Retinal pigment epithelial cell (primary cell): Measurements from ENCODE around the gene OSBP.
A peak's percentile ranks its signal among the peaks of the same experiment; 100 is the strongest.
"Not testable (repeated sequence)": the region's sequence is repeated elsewhere in the genome, so short reads cannot be mapped to it uniquely, and the experiment has no call there.

Experiments
- DNase-seq: peaks from one replicate; pipeline ENCODE4 v3.0.0-alpha.2; 2010; ENCODE audit warnings: low read depth
- H3K4me3 ChIP-seq: 2 replicates; pipeline ENCODE4 v1.5.1; 2011; ENCODE audit warnings: mild to moderate bottlenecking, low read length, control low read depth, moderate library complexity
- TF ChIP-seq, protein P1 (sequence below): conservative IDR thresholded peaks from 2 replicates; pipeline ENCODE4 v1.5.1; 2011; ENCODE audit warnings: low read depth, low read length, control low read depth, inconsistent platforms

Gene OSBP

DNA sequence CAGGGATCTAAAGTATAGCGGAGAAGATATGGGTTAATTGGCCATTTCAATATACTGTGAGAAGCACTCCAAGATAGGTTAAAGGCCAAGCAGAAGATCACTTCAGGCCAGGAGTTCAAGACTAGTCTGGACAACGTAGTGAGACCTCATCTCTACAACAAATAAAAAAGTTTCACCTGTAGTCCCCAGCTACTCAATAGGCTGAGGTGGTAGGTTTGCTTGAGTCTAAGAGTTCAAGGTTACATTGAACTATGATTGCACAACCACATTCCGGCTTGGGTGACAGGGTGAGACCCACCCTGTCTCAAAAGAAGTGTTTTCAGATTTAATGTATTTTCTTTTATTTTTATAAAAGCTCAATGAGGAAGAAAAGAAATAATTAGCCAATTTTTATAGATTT lies 27.8 kb upstream of the OSBP start:
- H3K4me3 ChIP-seq = no peak overlapping the region
- no peak for DNase-seq
- TF ChIP-seq, protein P1, sequence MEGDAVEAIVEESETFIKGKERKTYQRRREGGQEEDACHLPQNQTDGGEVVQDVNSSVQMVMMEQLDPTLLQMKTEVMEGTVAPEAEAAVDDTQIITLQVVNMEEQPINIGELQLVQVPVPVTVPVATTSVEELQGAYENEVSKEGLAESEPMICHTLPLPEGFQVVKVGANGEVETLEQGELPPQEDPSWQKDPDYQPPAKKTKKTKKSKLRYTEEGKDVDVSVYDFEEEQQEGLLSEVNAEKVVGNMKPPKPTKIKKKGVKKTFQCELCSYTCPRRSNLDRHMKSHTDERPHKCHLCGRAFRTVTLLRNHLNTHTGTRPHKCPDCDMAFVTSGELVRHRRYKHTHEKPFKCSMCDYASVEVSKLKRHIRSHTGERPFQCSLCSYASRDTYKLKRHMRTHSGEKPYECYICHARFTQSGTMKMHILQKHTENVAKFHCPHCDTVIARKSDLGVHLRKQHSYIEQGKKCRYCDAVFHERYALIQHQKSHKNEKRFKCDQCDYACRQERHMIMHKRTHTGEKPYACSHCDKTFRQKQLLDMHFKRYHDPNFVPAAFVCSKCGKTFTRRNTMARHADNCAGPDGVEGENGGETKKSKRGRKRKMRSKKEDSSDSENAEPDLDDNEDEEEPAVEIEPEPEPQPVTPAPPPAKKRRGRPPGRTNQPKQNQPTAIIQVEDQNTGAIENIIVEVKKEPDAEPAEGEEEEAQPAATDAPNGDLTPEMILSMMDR = no peak

DNA sequence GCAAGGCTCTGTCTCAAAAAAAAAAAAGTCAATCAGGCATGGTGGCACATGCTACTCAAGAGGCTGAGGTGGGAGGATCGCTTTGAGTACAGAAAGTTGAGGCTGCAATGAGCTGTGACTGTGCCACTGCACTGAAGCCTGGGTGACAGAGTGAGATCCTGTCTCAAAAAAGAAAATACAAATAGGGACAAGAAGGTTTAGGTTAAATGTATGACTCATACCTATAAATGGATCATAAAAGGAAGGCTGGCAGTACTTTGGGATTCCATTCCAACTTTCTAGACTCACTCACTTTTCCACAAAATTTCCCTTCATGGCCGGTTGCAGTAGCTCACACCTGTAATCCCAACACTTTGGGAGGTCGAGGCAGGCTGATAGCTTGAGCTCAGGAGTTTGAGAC lies 25.6 kb upstream of the OSBP start:
- TF ChIP-seq, protein P1 = no peak
- no peak for DNase-seq
- H3K4me3 ChIP-seq = no peak overlapping the region

DNA sequence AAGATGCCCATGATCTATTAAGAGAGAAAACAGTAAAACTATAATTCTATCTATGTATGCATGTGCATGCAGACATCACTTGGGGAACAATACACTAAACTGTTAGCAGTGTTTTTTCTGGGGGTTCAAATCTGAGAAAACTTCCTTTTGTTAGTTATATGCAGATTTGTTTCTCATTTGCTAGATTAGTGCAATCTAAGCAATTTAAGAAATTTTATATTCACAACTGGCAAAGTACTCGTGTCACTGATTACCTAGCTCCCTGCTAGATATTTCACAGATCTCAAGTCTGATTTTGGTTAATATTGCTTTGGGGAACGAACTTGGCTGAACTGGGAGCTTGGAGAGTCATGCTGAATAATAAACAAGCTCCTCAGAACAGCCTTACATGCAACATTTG lies 14.9 kb upstream of the OSBP start:
- no peak overlapping the region for H3K4me3 ChIP-seq
- DNase-seq = no peak
- TF ChIP-seq, protein P1 = no peak

DNA sequence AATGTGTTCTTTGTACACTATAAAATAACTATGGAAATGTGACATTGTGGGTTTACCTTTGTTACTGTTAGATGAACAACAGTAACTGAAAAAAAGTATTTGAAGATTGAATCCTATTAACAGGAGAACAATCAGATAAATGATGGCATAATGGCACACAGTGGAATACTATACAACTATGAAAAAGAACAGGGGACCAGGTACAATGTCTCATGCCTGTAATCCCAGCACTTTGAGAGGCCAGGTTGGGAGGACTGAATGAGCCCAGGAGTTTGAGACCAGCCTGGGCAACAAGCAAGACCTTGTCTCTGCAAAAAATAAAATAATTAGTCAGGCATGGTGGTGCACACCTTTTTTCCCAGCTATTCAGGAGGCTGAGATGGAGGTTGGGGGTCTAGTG lies 14.4 kb upstream of the OSBP start:
- no peak for DNase-seq
- TF ChIP-seq, protein P1 = no peak

DNA sequence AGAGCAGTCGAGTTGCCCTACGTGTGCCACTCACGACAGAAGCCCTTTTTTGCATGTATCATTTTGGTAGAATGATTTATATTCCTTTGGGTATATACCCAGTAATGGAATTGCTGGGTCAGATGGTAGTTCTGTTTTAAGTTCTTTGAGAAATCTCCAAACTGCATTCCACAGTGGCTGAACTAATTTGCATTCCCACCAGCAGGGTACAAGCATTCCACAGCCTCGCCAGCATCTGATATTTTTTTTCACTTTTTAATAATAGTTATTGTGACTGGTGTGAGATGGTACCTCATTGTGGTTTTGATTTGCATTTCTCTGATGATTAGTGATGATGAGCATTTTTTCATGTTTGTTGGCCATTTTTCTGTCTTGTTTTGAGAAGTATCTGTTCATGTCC lies 11.4 kb upstream of the OSBP start:
- TF ChIP-seq, protein P1 = peak; percentile 45
- DNase-seq = peak; percentile 10

More for the DNA sequence above, 14.4 kb upstream of the OSBP start:
- H3K4me3 ChIP-seq = no peak overlapping the region

DNA sequence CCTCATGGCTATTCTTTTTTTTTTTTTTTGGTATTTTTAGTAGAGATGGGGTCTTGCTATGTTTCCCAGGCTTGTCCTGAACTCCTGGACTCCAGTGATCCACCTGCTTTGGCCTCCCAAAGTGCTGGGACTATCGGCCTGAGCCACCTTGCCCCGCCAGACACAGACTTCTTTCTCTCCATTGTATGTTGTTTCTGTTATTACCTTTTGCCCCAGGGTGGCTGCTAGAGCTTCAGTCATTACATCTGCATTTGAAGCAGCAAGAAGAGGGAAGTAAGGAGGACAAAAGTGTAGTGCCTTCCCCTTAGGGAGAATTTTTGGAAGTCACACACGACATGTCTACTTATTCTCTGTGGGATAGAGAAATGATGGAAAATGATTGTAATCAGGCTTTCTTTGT lies 10.1 kb upstream of the OSBP start:
- TF ChIP-seq, protein P1 = no peak
- no peak for DNase-seq

More for the DNA sequence above, 11.4 kb upstream of the OSBP start:
- H3K4me3 ChIP-seq = not testable (repeated sequence)

DNA sequence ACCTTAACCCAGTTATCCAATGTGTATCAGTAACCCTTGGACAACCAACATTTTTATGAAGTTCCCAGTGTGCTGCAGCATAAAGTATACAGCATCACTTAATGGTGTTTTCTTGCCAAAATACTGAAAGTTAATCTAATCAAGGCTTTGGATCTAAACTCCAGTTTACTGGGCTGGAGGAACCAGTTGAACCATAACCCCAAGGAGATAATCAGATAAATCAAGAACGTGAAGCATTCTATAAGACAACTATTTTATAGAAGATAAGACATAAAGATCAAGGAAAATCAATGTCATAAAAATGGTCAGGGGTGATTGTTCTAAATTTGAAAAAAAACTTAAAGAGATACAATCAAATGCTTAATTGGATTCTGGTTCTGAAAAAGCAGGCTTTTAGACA lies 2.3 kb upstream of the OSBP start:
- no peak for DNase-seq
- no peak overlapping the region for H3K4me3 ChIP-seq
- TF ChIP-seq, protein P1 = no peak

More for the DNA sequence above, 10.1 kb upstream of the OSBP start:
- no peak overlapping the region for H3K4me3 ChIP-seq
